ENCODE results near the gene UQCR11. TPM values are rescaled to one million over a fixed set of nuclear protein-coding genes. Genes with fewer than 3 reads are reported as not detected.
A peak's percentile ranks its signal among the peaks of the same experiment; 100 is the strongest.
"Not testable (repeated sequence)": the region's sequence is repeated elsewhere in the genome, so short reads cannot be mapped to it uniquely, and the experiment has no call there.

The UQCR11 gene
- total RNA-seq, result 197 TPM

- peak; percentile 95 for DNase-seq (ENCODE audit: low spot score)
Observed at GRCh38 chr19:1605236-1606137, at the start of gene UQCR11. UQCR11 (minus strand) TSS chr19:1605462; CDS start chr19:1605409, 53 bp downstream.

GRCh38 chr19:1654178-1654792 is 49.0 kb upstream of the UQCR11 start:
- DNase-seq (ENCODE audit: low spot score), result no peak

GRCh38 chr19:1653300-1653628 is 48.0 kb upstream of the UQCR11 start:
- no peak for DNase-seq (ENCODE audit: low spot score)

- DNase-seq (ENCODE audit: low spot score), result peak; percentile 98
Observed at GRCh38 chr19:1652471-1653299, 47.4 kb upstream of the UQCR11 start, which contains the start of gene TCF3. TCF3 (minus strand) TSS chr19:1652615; CDS start chr19:1650248, 2,367 bp downstream.

GRCh38 chr19:1651568-1652291 is 46.5 kb upstream of the UQCR11 start:
- no peak for DNase-seq (ENCODE audit: low spot score)

GRCh38 chr19:1650650-1651567 is 45.6 kb upstream of the UQCR11 start:
- no peak for DNase-seq (ENCODE audit: low spot score)

GRCh38 chr19:1649706-1650649 is 44.7 kb upstream of the UQCR11 start:
- DNase-seq (ENCODE audit: low spot score), result no peak

- DNase-seq (ENCODE audit: low spot score), result no peak
Observed at GRCh38 chr19:1648920-1649541, 43.8 kb upstream of the UQCR11 start.

- no peak for DNase-seq (ENCODE audit: low spot score)
Observed at GRCh38 chr19:1648459-1648849, 43.2 kb upstream of the UQCR11 start.

GRCh38 chr19:1647501-1648458 is 42.5 kb upstream of the UQCR11 start:
- no peak for DNase-seq (ENCODE audit: low spot score)

- no peak for DNase-seq (ENCODE audit: low spot score)
Observed at GRCh38 chr19:1646659-1647453, 41.6 kb upstream of the UQCR11 start.

- no peak for DNase-seq (ENCODE audit: low spot score)
Observed at GRCh38 chr19:1646149-1646548, 40.9 kb upstream of the UQCR11 start.

GRCh38 chr19:1645299-1645698 is 40.0 kb upstream of the UQCR11 start:
- no peak for DNase-seq (ENCODE audit: low spot score)

GRCh38 chr19:1644070-1644469 is 38.8 kb upstream of the UQCR11 start:
- DNase-seq (ENCODE audit: low spot score), result no peak

- not testable (repeated sequence) for DNase-seq (ENCODE audit: low spot score)
Observed at GRCh38 chr19:1640893-1641448, 35.7 kb upstream of the UQCR11 start.

Data from ureter (tissue), 1 donor.